Measurements from ENCODE around the gene DPF3. TPM values are rescaled to one million over a fixed set of nuclear protein-coding genes. Genes with fewer than 3 reads are reported as not detected.

DPF3 gene
- polyA plus RNA-seq, 2 of the 4 experiments (the other 2 are of a cell fraction) = 0.05 to 0.09 TPM

DNA sequence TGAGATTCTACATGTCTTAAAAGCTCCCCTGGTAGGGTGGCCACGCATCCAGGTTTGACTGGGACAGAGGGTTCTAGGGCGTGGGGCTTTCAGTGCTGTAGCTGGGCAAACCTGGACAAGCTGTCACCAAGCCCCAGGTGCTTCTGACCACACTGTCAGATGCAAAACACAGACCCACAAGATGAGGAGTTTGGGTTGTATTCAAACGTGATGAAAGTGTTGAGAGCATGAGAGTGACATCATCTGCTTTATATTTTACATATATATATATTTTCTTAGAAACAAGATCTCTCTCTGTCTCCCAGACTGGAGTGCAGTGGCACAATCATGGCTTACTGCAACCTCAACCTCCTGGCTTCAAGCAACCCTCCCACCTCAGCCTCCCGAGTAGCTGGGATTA lies 210.1 kb downstream of the DPF3 start:
- 22% methylated on average over 4 of the region's 4 CpGs for WGBS (ENCODE audit: missing lambda C conversion rate)
- TF ChIP-seq ZNF302 (CRISPR knock-in tag; IDR thresholded peaks at IDR 0.05) = no peak
- POLR2A ChIA-PET = no interaction called here
- DNase-seq (ENCODE audit: low read depth in 1 of 2, low spot score in 1 of 2) = no peak
- CTCF ChIA-PET = interaction anchor here (0.6 kb wide), 1 partner anchor 142 kb away, joined by 3 read pairs; no protein-coding TSS in a partner anchor
- H3K4me3 ChIP-seq = no peak overlapping the region
- no peak overlapping the region for H3K4me2 ChIP-seq
- H3K9me3 ChIP-seq = no peaks in the 10 kb centered on the region
- no peak for ATAC-seq
- H3K4me1 ChIP-seq = no peaks in the 10 kb centered on the region
- no peak for FAIRE-seq
- H3K27ac ChIP-seq = no peak overlapping the region

DNA sequence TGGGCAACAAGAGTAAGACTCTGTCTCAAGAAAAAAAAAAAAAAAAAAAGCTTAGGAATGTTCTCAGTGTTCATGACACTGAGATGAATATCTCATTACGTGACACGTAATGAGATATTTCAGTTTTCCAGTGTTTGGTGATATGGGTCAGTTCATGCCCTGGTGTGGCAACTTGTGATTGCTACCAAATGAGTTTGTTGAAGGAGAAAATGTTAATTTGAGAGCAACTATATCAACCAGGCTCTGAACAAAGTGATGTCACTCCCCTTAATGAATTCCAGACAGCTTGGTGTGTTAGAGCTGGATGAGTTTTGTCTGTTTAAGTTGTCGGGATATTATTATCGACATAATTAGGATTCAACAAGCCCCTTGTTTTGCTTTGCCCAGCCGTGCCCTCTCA lies 211.7 kb downstream of the DPF3 start:
- ChIA-PET CTCF (interaction anchor here (1.0 kb wide), 1 partner anchor 14 kb away, joined by 3 read pairs; no protein-coding TSS in a partner anchor), POLR2A (no interaction called here)
- Histone ChIP-seq H3K9me3 (no peaks in the 10 kb centered on the region), H3K4me2 (no peak overlapping the region), H3K27ac (no peak overlapping the region), H3K4me3 (no peak overlapping the region), H3K4me1 (no peaks in the 10 kb centered on the region)
- WGBS (ENCODE audit: missing lambda C conversion rate) = 69% methylated on average over 5 of the region's 5 CpGs
- no peak for DNase-seq (ENCODE audit: low read depth in 1 of 2, low spot score in 1 of 2)
- no peak for TF ChIP-seq POLR2A (IDR thresholded peaks at IDR 0.05; ENCODE audit: low read length)
- no peak for TF ChIP-seq MYC (IDR thresholded peaks at IDR 0.05; ENCODE audit: borderline replicate concordance, low read length)
- TF ChIP-seq, protein P1, sequence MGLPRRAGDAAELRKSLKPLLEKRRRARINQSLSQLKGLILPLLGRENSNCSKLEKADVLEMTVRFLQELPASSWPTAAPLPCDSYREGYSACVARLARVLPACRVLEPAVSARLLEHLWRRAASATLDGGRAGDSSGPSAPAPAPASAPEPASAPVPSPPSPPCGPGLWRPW (IDR thresholded peaks at IDR 0.05) = no peak
- TF ChIP-seq EP300 (IDR thresholded peaks at IDR 0.05) = no peak
- TF ChIP-seq CHD2 (IDR thresholded peaks at IDR 0.05; ENCODE audit: low read length, partially characterized antibody) = no peak
- no peak for TF ChIP-seq HOXA7 (CRISPR knock-in tag; IDR thresholded peaks at IDR 0.05)
- no peak for ATAC-seq
- no peak for FAIRE-seq

GRCh38 chr14:72680853-72681640 lies 212.9 kb downstream of the DPF3 start:
- WGBS (ENCODE audit: missing lambda C conversion rate) = 44% methylated on average over 7 of the region's 7 CpGs
- CTCF ChIA-PET = interaction anchor here (1.0 kb wide), 1 partner anchor 15 kb away, joined by 3 read pairs; no protein-coding TSS in a partner anchor
- FAIRE-seq (no peak), DNase-seq (ENCODE audit: low read depth in 1 of 2, low spot score in 1 of 2) (no peak), ATAC-seq (no peak)
- TF ChIP-seq, protein P2, sequence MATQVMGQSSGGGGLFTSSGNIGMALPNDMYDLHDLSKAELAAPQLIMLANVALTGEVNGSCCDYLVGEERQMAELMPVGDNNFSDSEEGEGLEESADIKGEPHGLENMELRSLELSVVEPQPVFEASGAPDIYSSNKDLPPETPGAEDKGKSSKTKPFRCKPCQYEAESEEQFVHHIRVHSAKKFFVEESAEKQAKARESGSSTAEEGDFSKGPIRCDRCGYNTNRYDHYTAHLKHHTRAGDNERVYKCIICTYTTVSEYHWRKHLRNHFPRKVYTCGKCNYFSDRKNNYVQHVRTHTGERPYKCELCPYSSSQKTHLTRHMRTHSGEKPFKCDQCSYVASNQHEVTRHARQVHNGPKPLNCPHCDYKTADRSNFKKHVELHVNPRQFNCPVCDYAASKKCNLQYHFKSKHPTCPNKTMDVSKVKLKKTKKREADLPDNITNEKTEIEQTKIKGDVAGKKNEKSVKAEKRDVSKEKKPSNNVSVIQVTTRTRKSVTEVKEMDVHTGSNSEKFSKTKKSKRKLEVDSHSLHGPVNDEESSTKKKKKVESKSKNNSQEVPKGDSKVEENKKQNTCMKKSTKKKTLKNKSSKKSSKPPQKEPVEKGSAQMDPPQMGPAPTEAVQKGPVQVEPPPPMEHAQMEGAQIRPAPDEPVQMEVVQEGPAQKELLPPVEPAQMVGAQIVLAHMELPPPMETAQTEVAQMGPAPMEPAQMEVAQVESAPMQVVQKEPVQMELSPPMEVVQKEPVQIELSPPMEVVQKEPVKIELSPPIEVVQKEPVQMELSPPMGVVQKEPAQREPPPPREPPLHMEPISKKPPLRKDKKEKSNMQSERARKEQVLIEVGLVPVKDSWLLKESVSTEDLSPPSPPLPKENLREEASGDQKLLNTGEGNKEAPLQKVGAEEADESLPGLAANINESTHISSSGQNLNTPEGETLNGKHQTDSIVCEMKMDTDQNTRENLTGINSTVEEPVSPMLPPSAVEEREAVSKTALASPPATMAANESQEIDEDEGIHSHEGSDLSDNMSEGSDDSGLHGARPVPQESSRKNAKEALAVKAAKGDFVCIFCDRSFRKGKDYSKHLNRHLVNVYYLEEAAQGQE (IDR thresholded peaks at IDR 0.05) = no peak
- TF ChIP-seq HEYL (CRISPR knock-in tag; IDR thresholded peaks at IDR 0.05) (no peak), FOXS1 (CRISPR knock-in tag; IDR thresholded peaks at IDR 0.05) (no peak), POLR2AphosphoS2 (conservative IDR thresholded peaks at IDR 0.05; ENCODE audit: low read length) (no peak), FOSB (CRISPR knock-in tag; IDR thresholded peaks at IDR 0.05) (no peak)
- TF ChIP-seq, protein P3, sequence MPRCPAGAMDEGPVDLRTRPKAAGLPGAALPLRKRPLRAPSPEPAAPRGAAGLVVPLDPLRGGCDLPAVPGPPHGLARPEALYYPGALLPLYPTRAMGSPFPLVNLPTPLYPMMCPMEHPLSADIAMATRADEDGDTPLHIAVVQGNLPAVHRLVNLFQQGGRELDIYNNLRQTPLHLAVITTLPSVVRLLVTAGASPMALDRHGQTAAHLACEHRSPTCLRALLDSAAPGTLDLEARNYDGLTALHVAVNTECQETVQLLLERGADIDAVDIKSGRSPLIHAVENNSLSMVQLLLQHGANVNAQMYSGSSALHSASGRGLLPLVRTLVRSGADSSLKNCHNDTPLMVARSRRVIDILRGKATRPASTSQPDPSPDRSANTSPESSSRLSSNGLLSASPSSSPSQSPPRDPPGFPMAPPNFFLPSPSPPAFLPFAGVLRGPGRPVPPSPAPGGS (IDR thresholded peaks at IDR 0.05) = no peak
- Histone ChIP-seq H3K27ac (no peak overlapping the region), H3K9me3 (no peaks in the 10 kb centered on the region), H3K4me2 (no peak overlapping the region), H3K4me3 (no peak overlapping the region), H3K4me1 (no peaks in the 10 kb centered on the region)
- POLR2A ChIA-PET = no interaction called here

All from A549 (cell line).